HCT116 (cell line): Measurements from ENCODE around the gene NSFL1C. TPM values are rescaled to one million over a fixed set of nuclear protein-coding genes. Genes with fewer than 3 reads are reported as not detected.

Source experiments
- ATAC-seq: fragments of 200-7000 bp; cut with Tn5 transposase; 2 replicates; pipeline ENCODE4 v1.9.1; 2020; ENCODE audit warnings: mild to moderate bottlenecking, moderate library complexity
- BruUV-seq: library from RNA; stranded (reverse); fragments of 400-500 nt; replicated peaks from 2 replicates; lab custom pipeline; 2021; lab: Mats Ljungman, UMichigan
- CTCF ChIA-PET: fragments of 300-600 bp; sonication (Branson Sonifier 250); formaldehyde crosslinking; loops from one replicate; lab custom pipeline; 2021; ENCODE audit warnings: antibody characterized with exemption; lab: Charles Lee
- POLR2A ChIA-PET: fragments of 300-600, 350-600 bp; sonication (Branson Sonifier 250); formaldehyde crosslinking; loops from one replicate; lab custom pipeline; 2021; ENCODE audit warnings: antibody characterized with exemption; lab: Charles Lee
- RAD21 ChIA-PET, 2 experiments: fragments of 300-600 bp; sonication (Branson Sonifier 250); formaldehyde crosslinking; loops; one replicate each; lab custom pipeline; 2023; ENCODE audit warnings: low total read pairs in 2 of 2; ENCODE audit not compliant: uncharacterized antibody in 2 of 2, unreplicated experiment in 2 of 2, low non-redundant PET in 1 of 2; lab: Charles Lee
- DNase-seq: peaks from one replicate; pipeline ENCODE4 v3.0.0-alpha.2; 2010; ENCODE audit warnings: low read depth, low spot score
- H2AFZ ChIP-seq: fragments of 200-600 bp; shearing (Covaris generic), sonication (generic); 2 replicates; pipeline ENCODE4 v1.6.1; 2017; ENCODE audit warnings: low read depth, mixed run types, mixed read lengths, antibody characterized with exemption, low read length; ENCODE audit not compliant: poor library complexity, severe bottlenecking
- H3K27ac ChIP-seq: 2 replicates; pipeline ENCODE4 v1.5.1; 2012; ENCODE audit warnings: low read depth, low read length
- H3K27me3 ChIP-seq: fragments of 200-600 bp; sonication (generic); 2 replicates; pipeline ENCODE4 v1.6.1; 2016; ENCODE audit warnings: mixed run types, low read length, mixed read lengths; ENCODE audit not compliant: insufficient read depth
- H3K36me3 ChIP-seq, 2 experiments: fragments of 200-500 bp in 1 of 2; fragments of 200-600 bp in 1 of 2; sonication (Bioruptor generic) in 1 of 2; sonication (generic) in 1 of 2; 2 replicates each; pipeline versions ENCODE4 v1.5.1 to v1.6.1; 2014 to 2016; ENCODE audit warnings: low read length in 2 of 2, inconsistent platforms in 1 of 2, mixed read lengths in 1 of 2, mixed run types in 1 of 2; ENCODE audit not compliant: insufficient read depth in 2 of 2, control insufficient read depth in 1 of 2
- H3K4me1 ChIP-seq, 2 experiments: fragments of 200-600 bp in 1 of 2; sonication (generic) in 1 of 2; 2 replicates each; pipeline versions ENCODE4 v1.5.1 to v1.6.1; 2012 to 2017; ENCODE audit warnings: low read length in 2 of 2, inconsistent platforms in 1 of 2, mild to moderate bottlenecking in 1 of 2, mixed read lengths in 1 of 2, mixed run types in 1 of 2, moderate library complexity in 1 of 2; ENCODE audit not compliant: insufficient read depth in 2 of 2, control insufficient read depth in 1 of 2
- H3K4me2 ChIP-seq: fragments of 200-600 bp; sonication (generic); 2 replicates; pipeline ENCODE4 v1.6.1; 2017; ENCODE audit warnings: mixed run types, low read length, mixed read lengths
- H3K4me3 ChIP-seq, 2 experiments: fragments of 200-600 bp in 1 of 2; sonication (generic) in 1 of 2; replicated peaks in 1 of 2; 2 replicates each; pipeline ENCODE4 v1.5.1; 2011 to 2016; ENCODE audit warnings: low read length in 2 of 2, control low read depth in 1 of 2, low read depth in 1 of 2, mild to moderate bottlenecking in 1 of 2, mixed read lengths in 1 of 2, mixed run types in 1 of 2
- H3K79me2 ChIP-seq: fragments of 200-600 bp; sonication (generic); 2 replicates; pipeline ENCODE4 v1.6.1; 2017; ENCODE audit warnings: mild to moderate bottlenecking, mixed run types, low read length, moderate library complexity, mixed read lengths; ENCODE audit not compliant: insufficient read depth
- H3K9ac ChIP-seq: fragments of 200-600 bp; sonication (generic); 2 replicates; pipeline ENCODE4 v1.6.1; 2016; ENCODE audit warnings: low read length, mixed read lengths
- H3K9me2 ChIP-seq: fragments of 200-600 bp; sonication (generic), shearing (Covaris generic); 2 replicates; pipeline ENCODE4 v1.6.1; 2017; ENCODE audit warnings: mixed run types, mild to moderate bottlenecking, moderate library complexity; ENCODE audit not compliant: insufficient read depth
- H3K9me3 ChIP-seq, 2 experiments: fragments of 200-500 bp in 1 of 2; fragments of 200-600 bp in 1 of 2; sonication (Bioruptor generic) in 1 of 2; sonication (generic) in 1 of 2; 2 replicates each; pipeline ENCODE4 v1.6.1; 2014 to 2017; ENCODE audit warnings: low read length in 2 of 2, mixed read lengths in 2 of 2, inconsistent platforms in 1 of 2, low read depth in 1 of 2, mild to moderate bottlenecking in 1 of 2, mixed run types in 1 of 2, moderate library complexity in 1 of 2; ENCODE audit not compliant: control insufficient read depth in 1 of 2, insufficient read depth in 1 of 2
- H4K20me1 ChIP-seq: fragments of 200-600 bp; sonication (generic), shearing (Covaris generic); 2 replicates; pipeline ENCODE4 v1.6.1; 2017; ENCODE audit warnings: mixed run types, mild to moderate bottlenecking, moderate library complexity; ENCODE audit not compliant: insufficient read depth
- CBX3 ChIP-seq: IDR thresholded peaks from 2 replicates; pipeline ENCODE4 v1.6.1; 2012; ENCODE audit warnings: low read depth
- ELF1 ChIP-seq: IDR thresholded peaks from 2 replicates; pipeline ENCODE4 v1.6.1; 2012; ENCODE audit warnings: low read depth, borderline replicate concordance
- EZH2phosphoT487 ChIP-seq: fragments of 200-600 bp; IDR thresholded peaks from 2 replicates; pipeline ENCODE4 v1.6.1; 2018; ENCODE audit warnings: antibody characterized with exemption, borderline replicate concordance
- FOSL1 ChIP-seq: IDR thresholded peaks from 2 replicates; pipeline ENCODE4 v1.6.1; 2012; ENCODE audit warnings: low read depth
- POLR2AphosphoS5 ChIP-seq: IDR thresholded peaks from 2 replicates; pipeline ENCODE4 v1.6.1; 2011; ENCODE audit warnings: mild to moderate bottlenecking, low read depth, low read length, moderate library complexity
- SP1 ChIP-seq: IDR thresholded peaks from 2 replicates; pipeline ENCODE4 v1.6.1; 2012; ENCODE audit warnings: low read depth
- SRF ChIP-seq: IDR thresholded peaks from 2 replicates; pipeline ENCODE4 v1.6.1; 2012; ENCODE audit warnings: low read depth
- YY1 ChIP-seq: IDR thresholded peaks from 2 replicates; pipeline ENCODE4 v1.6.1; 2011; ENCODE audit warnings: low read length, low read depth, moderate library complexity, mild to moderate bottlenecking; ENCODE audit not compliant: insufficient replicate concordance; ENCODE audit errors: extremely low read depth
- intact Hi-C: fragments of 100-400 bp; cut with micrococcal nuclease; formaldehyde crosslinking; loops from 2 replicates; pipeline ENCODE4 v1.10.0; 2022
- total RNA-seq: library from RNA; stranded (reverse); gene quantifications from one replicate; pipeline ENCODE4 v1.2.1, GENCODE V29; 2021; ENCODE audit not compliant: unreplicated experiment
- TF ChIP-seq, protein P1 (sequence below): IDR thresholded peaks from 2 replicates; pipeline ENCODE4 v1.6.1; 2012
- TF ChIP-seq, protein P2 (sequence below): IDR thresholded peaks from 2 replicates; pipeline ENCODE4 v1.6.1; 2012
- TF ChIP-seq, protein P3 (sequence below), 3 experiments: fragments of 200-600 bp in 1 of 3; sonication (generic) in 1 of 3; IDR thresholded peaks in 2 of 3; conservative IDR thresholded peaks in 1 of 3; 2 replicates each; pipeline ENCODE4 v1.5.1; 2012 to 2017; ENCODE audit warnings: low read depth in 2 of 3, low read length in 2 of 3, antibody characterized with exemption in 1 of 3, borderline replicate concordance in 1 of 3, control low read depth in 1 of 3, mild to moderate bottlenecking in 1 of 3, mixed read lengths in 1 of 3, mixed run types in 1 of 3, moderate library complexity in 1 of 3; ENCODE audit not compliant: insufficient read depth in 1 of 3
- TF ChIP-seq, protein P4 (sequence below): IDR thresholded peaks from 2 replicates; pipeline ENCODE4 v1.6.1; 2012; ENCODE audit warnings: low read depth

Gene NSFL1C
- total RNA-seq, 1 experiment from 2014 or later: 93.4 TPM

DNA sequence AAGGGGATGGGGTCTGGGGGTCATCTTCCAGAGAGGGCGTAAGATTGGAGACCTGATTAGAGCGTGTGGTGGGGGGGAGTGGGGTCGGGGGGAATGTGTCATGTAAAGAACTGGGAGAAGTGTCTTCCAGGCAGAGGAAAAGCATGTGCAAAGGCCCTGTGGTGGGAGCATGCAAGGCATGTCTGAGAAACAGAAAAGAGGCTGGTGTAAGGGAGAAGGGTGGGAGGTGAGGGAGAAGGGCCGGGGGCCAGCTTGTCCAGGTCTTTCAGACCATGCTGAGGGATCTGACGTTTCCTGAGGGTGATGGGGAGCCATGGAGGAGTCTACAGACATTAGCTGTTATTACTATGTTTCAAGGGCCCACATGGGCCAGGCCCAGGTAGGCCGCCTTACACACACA, 43.4 kb downstream of the NSFL1C start:
- CTCF ChIA-PET: no interaction called here
- Histone ChIP-seq H3K4me1 (peaks cover 4 to 16% of the 10 kb centered on the region in 2 experiments; a peak in 3 of 4 replicates), H3K9me2 (no peaks in the 10 kb centered on the region), H3K27ac (no peak overlapping the region; the same call in 1 of the 2 replicates), H4K20me1 (no peaks in the 10 kb centered on the region), H3K9me3 (peaks cover 0 to 8% of the 10 kb centered on the region in 2 experiments; a peak in 1 of 4 replicates), H2AFZ (no peak overlapping the region), H3K4me2 (no peak overlapping the region), H3K4me3 (no peak overlapping the region), H3K79me2 (no peaks in the 10 kb centered on the region), H3K27me3 (no peaks in the 10 kb centered on the region), H3K36me3 (no peaks in the 10 kb centered on the region), H3K9ac (no peak overlapping the region)
- RAD21 ChIA-PET: no interaction called here
- no peak for DNase-seq
- intact Hi-C loops: no loop called here
- TF ChIP-seq, protein P1, sequence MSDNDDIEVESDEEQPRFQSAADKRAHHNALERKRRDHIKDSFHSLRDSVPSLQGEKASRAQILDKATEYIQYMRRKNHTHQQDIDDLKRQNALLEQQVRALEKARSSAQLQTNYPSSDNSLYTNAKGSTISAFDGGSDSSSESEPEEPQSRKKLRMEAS: no peak
- TF ChIP-seq EZH2phosphoT487: no peak
- no peak for TF ChIP-seq SP1
- no peak for TF ChIP-seq YY1
- TF ChIP-seq, protein P2, sequence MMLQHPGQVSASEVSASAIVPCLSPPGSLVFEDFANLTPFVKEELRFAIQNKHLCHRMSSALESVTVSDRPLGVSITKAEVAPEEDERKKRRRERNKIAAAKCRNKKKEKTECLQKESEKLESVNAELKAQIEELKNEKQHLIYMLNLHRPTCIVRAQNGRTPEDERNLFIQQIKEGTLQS: no peak
- no peak for TF ChIP-seq POLR2AphosphoS5
- TF ChIP-seq FOSL1: no peak
- POLR2A ChIA-PET: interaction anchor here (1.2 kb wide), 1 partner anchor 30 kb away, joined by 3 read pairs; the partner anchor contains the start of gene FKBP1A
- BruUV-seq: no TSS peak
- ATAC-seq: no peak

DNA sequence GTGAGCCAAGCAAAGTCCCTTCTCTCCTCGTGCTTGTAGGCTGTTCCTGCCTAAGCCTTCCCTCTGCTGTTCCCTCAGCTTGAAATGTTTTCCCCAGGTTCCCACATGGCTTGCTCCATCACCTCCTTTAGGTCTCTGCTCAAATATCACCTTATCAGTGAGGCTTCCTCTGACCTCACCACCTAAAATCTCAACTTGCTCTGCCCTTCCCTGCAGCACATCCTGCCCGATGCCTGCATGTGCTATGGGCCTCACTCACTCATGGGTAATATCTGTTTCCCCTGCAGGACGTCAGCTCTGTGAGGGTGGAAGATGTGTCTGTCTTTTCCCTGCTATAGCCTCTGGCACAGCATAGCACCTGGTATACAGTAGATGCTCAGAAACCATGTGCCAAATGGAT, 43.9 kb downstream of the NSFL1C start:
- no peak overlapping the region for H2AFZ ChIP-seq
- no peak for TF ChIP-seq SRF
- TF ChIP-seq, protein P1: no peak
- no peak for TF ChIP-seq SP1
- TF ChIP-seq, protein P3, sequence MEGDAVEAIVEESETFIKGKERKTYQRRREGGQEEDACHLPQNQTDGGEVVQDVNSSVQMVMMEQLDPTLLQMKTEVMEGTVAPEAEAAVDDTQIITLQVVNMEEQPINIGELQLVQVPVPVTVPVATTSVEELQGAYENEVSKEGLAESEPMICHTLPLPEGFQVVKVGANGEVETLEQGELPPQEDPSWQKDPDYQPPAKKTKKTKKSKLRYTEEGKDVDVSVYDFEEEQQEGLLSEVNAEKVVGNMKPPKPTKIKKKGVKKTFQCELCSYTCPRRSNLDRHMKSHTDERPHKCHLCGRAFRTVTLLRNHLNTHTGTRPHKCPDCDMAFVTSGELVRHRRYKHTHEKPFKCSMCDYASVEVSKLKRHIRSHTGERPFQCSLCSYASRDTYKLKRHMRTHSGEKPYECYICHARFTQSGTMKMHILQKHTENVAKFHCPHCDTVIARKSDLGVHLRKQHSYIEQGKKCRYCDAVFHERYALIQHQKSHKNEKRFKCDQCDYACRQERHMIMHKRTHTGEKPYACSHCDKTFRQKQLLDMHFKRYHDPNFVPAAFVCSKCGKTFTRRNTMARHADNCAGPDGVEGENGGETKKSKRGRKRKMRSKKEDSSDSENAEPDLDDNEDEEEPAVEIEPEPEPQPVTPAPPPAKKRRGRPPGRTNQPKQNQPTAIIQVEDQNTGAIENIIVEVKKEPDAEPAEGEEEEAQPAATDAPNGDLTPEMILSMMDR (IDR thresholded peaks at IDR 0.05 in 2 of 3, conservative IDR thresholded peaks at IDR 0.05 in 1 of 3; ENCODE audit: borderline replicate concordance in 1 of 3, insufficient read depth in 1 of 3, low read depth in 2 of 3, low read length in 2 of 3): no peak
- TF ChIP-seq, protein P4, sequence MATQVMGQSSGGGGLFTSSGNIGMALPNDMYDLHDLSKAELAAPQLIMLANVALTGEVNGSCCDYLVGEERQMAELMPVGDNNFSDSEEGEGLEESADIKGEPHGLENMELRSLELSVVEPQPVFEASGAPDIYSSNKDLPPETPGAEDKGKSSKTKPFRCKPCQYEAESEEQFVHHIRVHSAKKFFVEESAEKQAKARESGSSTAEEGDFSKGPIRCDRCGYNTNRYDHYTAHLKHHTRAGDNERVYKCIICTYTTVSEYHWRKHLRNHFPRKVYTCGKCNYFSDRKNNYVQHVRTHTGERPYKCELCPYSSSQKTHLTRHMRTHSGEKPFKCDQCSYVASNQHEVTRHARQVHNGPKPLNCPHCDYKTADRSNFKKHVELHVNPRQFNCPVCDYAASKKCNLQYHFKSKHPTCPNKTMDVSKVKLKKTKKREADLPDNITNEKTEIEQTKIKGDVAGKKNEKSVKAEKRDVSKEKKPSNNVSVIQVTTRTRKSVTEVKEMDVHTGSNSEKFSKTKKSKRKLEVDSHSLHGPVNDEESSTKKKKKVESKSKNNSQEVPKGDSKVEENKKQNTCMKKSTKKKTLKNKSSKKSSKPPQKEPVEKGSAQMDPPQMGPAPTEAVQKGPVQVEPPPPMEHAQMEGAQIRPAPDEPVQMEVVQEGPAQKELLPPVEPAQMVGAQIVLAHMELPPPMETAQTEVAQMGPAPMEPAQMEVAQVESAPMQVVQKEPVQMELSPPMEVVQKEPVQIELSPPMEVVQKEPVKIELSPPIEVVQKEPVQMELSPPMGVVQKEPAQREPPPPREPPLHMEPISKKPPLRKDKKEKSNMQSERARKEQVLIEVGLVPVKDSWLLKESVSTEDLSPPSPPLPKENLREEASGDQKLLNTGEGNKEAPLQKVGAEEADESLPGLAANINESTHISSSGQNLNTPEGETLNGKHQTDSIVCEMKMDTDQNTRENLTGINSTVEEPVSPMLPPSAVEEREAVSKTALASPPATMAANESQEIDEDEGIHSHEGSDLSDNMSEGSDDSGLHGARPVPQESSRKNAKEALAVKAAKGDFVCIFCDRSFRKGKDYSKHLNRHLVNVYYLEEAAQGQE: no peak
- TF ChIP-seq ELF1: no peak
- no peak for TF ChIP-seq CBX3

More for the DNA sequence above, 43.9 kb downstream of the NSFL1C start:
- H3K36me3 ChIP-seq: no peaks in the 10 kb centered on the region
- no peaks in the 10 kb centered on the region for H3K79me2 ChIP-seq
- RAD21 ChIA-PET: no interaction called here
- no peaks in the 10 kb centered on the region for H3K9me2 ChIP-seq
- no peak overlapping the region for H3K4me3 ChIP-seq
- POLR2A ChIA-PET: interaction anchor here (1.2 kb wide), 1 partner anchor 30 kb away, joined by 3 read pairs; the partner anchor contains the start of gene FKBP1A
- peaks cover 5 to 21% of the 10 kb centered on the region in 2 experiments for H3K4me1 ChIP-seq
- ATAC-seq: no peak
- intact Hi-C loops: no loop called here
- DNase-seq: no peak
- no TSS peak for BruUV-seq
- CTCF ChIA-PET: no interaction called here
- no peaks in the 10 kb centered on the region for H4K20me1 ChIP-seq
- H3K9ac ChIP-seq: no peak overlapping the region
- no peak overlapping the region for H3K27ac ChIP-seq
- H3K27me3 ChIP-seq: no peaks in the 10 kb centered on the region
- no peak overlapping the region for H3K4me2 ChIP-seq
- peaks cover 0 to 8% of the 10 kb centered on the region in 2 experiments; a peak in 1 of 4 replicates for H3K9me3 ChIP-seq
